ENCODE measurements around the gene ACOT11. TPM values are rescaled to one million over a fixed set of nuclear protein-coding genes. Genes with fewer than 3 reads are reported as not detected.
A peak's percentile ranks its signal among the peaks of the same experiment; 100 is the strongest.

ACOT11 gene
- total and polyA plus RNA-seq, 2 of the 4 experiments (the other 2 are of a cell fraction), result 2.5 to 2.7 TPM

DNA sequence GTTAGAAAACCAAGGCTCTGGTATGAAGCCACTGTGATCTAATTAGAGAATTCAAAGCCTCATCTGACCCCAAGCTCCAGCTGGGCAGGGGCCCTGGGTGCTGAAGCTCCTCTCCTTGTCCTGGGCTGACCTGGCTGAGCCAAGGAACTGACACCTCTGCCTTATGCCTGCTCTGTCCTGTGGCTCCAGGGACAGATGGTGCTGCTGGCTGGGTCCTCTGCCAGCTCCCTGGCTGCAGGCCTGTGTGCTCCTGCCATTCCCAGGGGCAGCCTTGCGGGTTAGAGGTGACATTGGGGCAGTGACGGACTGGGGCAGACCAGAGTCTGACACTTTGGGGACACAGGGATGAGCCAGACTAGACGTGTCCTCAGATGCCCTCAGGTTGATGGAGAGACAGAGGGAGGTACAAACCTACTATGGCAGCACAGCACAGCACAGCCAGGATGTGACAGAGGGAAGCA lies 11.8 kb downstream of the ACOT11 start:
- H2AK9ac ChIP-seq (replicated peaks; ENCODE audit: low read depth, low read length, poor library complexity), result no peak overlapping the region
- H3K9me1 ChIP-seq (ENCODE audit: insufficient read depth, low read length), result no peaks in the 10 kb centered on the region
- intact Hi-C loops (cut with micrococcal nuclease), result no loop called here
- H3K36me3 ChIP-seq (ENCODE audit: control insufficient read depth, insufficient read depth, low read length), result no peaks in the 10 kb centered on the region
- H3K4me2 ChIP-seq (ENCODE audit: low read depth, low read length), result no peak overlapping the region
- no peak overlapping the region for H2AK5ac ChIP-seq (ENCODE audit: low read depth, low read length)
- no peak overlapping the region for H2BK20ac ChIP-seq (ENCODE audit: low read depth, low read length)
- WGBS, 2 experiments (ENCODE audit: extremely low coverage in 2 of 2, insufficient read length in 1 of 2), result no CpG with 5 or more reads among the region's 3 CpGs
- no peaks in the 10 kb centered on the region for H3K79me1 ChIP-seq (ENCODE audit: low read depth in 1 of 2, low read length in 2 of 2)
- peaks cover 2% of the 10 kb centered on the region for H3K4me1 ChIP-seq (ENCODE audit: control insufficient read depth, insufficient read depth, low read length)
- H3K27ac ChIP-seq (ENCODE audit: insufficient read depth, low read length), result no peak overlapping the region
- POLR2A ChIA-PET (ENCODE audit: unreplicated experiment), result no interaction called here
- no peak for ATAC-seq (ENCODE audit: low read depth)
- H3K4me3 ChIP-seq (ENCODE audit: insufficient read depth, low read depth, low read length), result no peak overlapping the region
- peak overlapping the region; percentile 1; the same call in 1 of the 2 replicates for H3K56ac ChIP-seq (ENCODE audit: extremely low read depth, insufficient read depth, low read length)
- H2AFZ ChIP-seq (replicated peaks; ENCODE audit: low read length, poor library complexity), result no peak overlapping the region
- CTCF ChIA-PET, result no interaction called here
- H3K14ac ChIP-seq (replicated peaks; ENCODE audit: low read depth, low read length), result no peak overlapping the region
- in situ Hi-C loops (cut with MboI; ENCODE audit: low sequenced_read_pairs), result no loop called here
- H3K4ac ChIP-seq (ENCODE audit: low read depth, low read length), result no peak overlapping the region
- no peak for TF ChIP-seq RFX5 (IDR thresholded peaks at IDR 0.05; ENCODE audit: low read depth, low read length)
- TF ChIP-seq CEBPB (IDR thresholded peaks at IDR 0.05; ENCODE audit: low read depth, low read length), result no peak
- TF ChIP-seq SMC3 (IDR thresholded peaks at IDR 0.05; ENCODE audit: low read depth, low read length), result no peak
- TF ChIP-seq CHD1 (IDR thresholded peaks at IDR 0.05; ENCODE audit: low read depth, low read length), result no peak
- TF ChIP-seq BHLHE40 (IDR thresholded peaks at IDR 0.05; ENCODE audit: low read depth, low read length), result no peak
- TF ChIP-seq FOS (IDR thresholded peaks at IDR 0.05; ENCODE audit: low read depth, low read length), result no peak
- TF ChIP-seq, protein P1, sequence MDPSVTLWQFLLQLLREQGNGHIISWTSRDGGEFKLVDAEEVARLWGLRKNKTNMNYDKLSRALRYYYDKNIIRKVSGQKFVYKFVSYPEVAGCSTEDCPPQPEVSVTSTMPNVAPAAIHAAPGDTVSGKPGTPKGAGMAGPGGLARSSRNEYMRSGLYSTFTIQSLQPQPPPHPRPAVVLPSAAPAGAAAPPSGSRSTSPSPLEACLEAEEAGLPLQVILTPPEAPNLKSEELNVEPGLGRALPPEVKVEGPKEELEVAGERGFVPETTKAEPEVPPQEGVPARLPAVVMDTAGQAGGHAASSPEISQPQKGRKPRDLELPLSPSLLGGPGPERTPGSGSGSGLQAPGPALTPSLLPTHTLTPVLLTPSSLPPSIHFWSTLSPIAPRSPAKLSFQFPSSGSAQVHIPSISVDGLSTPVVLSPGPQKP (IDR thresholded peaks at IDR 0.05; ENCODE audit: borderline replicate concordance, low read depth, low read length), result no peak
- TF ChIP-seq RAD21 (IDR thresholded peaks at IDR 0.05; ENCODE audit: low read length), result no peak
- no peak for TF ChIP-seq POLR2A (IDR thresholded peaks at IDR 0.05; ENCODE audit: low read depth, low read length)
- TF ChIP-seq MXI1 (IDR thresholded peaks at IDR 0.05; ENCODE audit: borderline replicate concordance, low read depth, low read length), result no peak
- no peak for TF ChIP-seq MAZ (IDR thresholded peaks at IDR 0.05; ENCODE audit: borderline replicate concordance, low read depth, low read length)
- TF ChIP-seq RCOR1 (IDR thresholded peaks at IDR 0.05; ENCODE audit: insufficient replicate concordance, low read length), result no peak
- TF ChIP-seq, protein P2, sequence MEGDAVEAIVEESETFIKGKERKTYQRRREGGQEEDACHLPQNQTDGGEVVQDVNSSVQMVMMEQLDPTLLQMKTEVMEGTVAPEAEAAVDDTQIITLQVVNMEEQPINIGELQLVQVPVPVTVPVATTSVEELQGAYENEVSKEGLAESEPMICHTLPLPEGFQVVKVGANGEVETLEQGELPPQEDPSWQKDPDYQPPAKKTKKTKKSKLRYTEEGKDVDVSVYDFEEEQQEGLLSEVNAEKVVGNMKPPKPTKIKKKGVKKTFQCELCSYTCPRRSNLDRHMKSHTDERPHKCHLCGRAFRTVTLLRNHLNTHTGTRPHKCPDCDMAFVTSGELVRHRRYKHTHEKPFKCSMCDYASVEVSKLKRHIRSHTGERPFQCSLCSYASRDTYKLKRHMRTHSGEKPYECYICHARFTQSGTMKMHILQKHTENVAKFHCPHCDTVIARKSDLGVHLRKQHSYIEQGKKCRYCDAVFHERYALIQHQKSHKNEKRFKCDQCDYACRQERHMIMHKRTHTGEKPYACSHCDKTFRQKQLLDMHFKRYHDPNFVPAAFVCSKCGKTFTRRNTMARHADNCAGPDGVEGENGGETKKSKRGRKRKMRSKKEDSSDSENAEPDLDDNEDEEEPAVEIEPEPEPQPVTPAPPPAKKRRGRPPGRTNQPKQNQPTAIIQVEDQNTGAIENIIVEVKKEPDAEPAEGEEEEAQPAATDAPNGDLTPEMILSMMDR (conservative IDR thresholded peaks at IDR 0.05; ENCODE audit: low read depth, low read length), result no peak
- no peak for TF ChIP-seq MAFK (IDR thresholded peaks at IDR 0.05; ENCODE audit: low read depth, low read length)
- TF ChIP-seq, protein P3, sequence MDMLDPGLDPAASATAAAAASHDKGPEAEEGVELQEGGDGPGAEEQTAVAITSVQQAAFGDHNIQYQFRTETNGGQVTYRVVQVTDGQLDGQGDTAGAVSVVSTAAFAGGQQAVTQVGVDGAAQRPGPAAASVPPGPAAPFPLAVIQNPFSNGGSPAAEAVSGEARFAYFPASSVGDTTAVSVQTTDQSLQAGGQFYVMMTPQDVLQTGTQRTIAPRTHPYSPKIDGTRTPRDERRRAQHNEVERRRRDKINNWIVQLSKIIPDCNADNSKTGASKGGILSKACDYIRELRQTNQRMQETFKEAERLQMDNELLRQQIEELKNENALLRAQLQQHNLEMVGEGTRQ (IDR thresholded peaks at IDR 0.05; ENCODE audit: low read depth, low read length), result no peak
- H3K27me3 ChIP-seq (ENCODE audit: control insufficient read depth, insufficient read depth, low read length), result no peaks in the 10 kb centered on the region; the same call in none of the 2 replicates
- no peak overlapping the region for H2BK5ac ChIP-seq (ENCODE audit: low read depth, low read length, poor library complexity, severe bottlenecking)
- H2BK15ac ChIP-seq (ENCODE audit: low read depth, low read length), result no peak overlapping the region
- BruUV-seq (replicated peaks), result no TSS peak
- H3K18ac ChIP-seq (ENCODE audit: low read depth, low read length), result no peak overlapping the region
- no peak for DNase-seq
- no peak overlapping the region for H4K5ac ChIP-seq (ENCODE audit: low read depth, low read length)
- H3K9ac ChIP-seq (ENCODE audit: low read depth, low read length), result no peak overlapping the region
- H4K8ac ChIP-seq (ENCODE audit: low read depth in 2 of 2, low read length in 2 of 2), result no peak overlapping the region
- peaks cover 3% of the 10 kb centered on the region; the same call in 1 of the 2 replicates for H3K9me3 ChIP-seq (ENCODE audit: control insufficient read depth, insufficient read depth, low read length)
- H4K91ac ChIP-seq (ENCODE audit: insufficient read depth, low read depth, low read length), result no peak overlapping the region
- dilution Hi-C loops (cut with HindIII; ENCODE audit: low sequenced_read_pairs, unreplicated experiment), result no loop called here
- no peaks in the 10 kb centered on the region for H4K20me1 ChIP-seq (ENCODE audit: insufficient read depth, low read length)
- no peak overlapping the region for H2BK120ac ChIP-seq (ENCODE audit: low read depth, low read length)
- no peak overlapping the region for H3K23ac ChIP-seq (ENCODE audit: low read depth, low read length)
